Hepatocyte (in vitro differentiated cells): Measurements from ENCODE around the gene C15orf61. TPM values are rescaled to one million over a fixed set of nuclear protein-coding genes. Genes with fewer than 3 reads are reported as not detected.

Experiments used
- DNase-seq: peaks from one replicate; pipeline ENCODE4 v3.0.0-alpha.2; 2016; ENCODE audit warnings: low spot score
- H2AFZ ChIP-seq: fragments of 200-600 bp; sonication (generic); 2 replicates; pipeline ENCODE4 v1.6.0; 2016; ENCODE audit warnings: antibody characterized with exemption, mild to moderate bottlenecking
- H3K27ac ChIP-seq: fragments of 200-600 bp; sonication (generic); 2 replicates; pipeline ENCODE4 v1.5.1; 2016; ENCODE audit warnings: mild to moderate bottlenecking
- H3K27me3 ChIP-seq: fragments of 200-600 bp; sonication (generic); 2 replicates; pipeline ENCODE4 v1.6.1; 2016
- H3K36me3 ChIP-seq: fragments of 200-600 bp; sonication (generic); replicated peaks from 2 replicates; pipeline ENCODE4 v1.5.1; 2016; ENCODE audit warnings: low read depth; ENCODE audit not compliant: insufficient read depth
- H3K4me1 ChIP-seq: fragments of 200-600 bp; sonication (generic); 2 replicates; pipeline ENCODE4 v1.5.1; 2016; ENCODE audit warnings: mild to moderate bottlenecking, moderate library complexity; ENCODE audit not compliant: insufficient read depth
- H3K4me2 ChIP-seq: fragments of 200-600 bp; sonication (generic); 2 replicates; pipeline ENCODE4 v1.6.0; 2016
- H3K4me3 ChIP-seq: fragments of 200-600 bp; sonication (generic); 2 replicates; pipeline ENCODE4 v1.5.1; 2016; ENCODE audit warnings: mild to moderate bottlenecking
- H3K79me2 ChIP-seq: fragments of 200-600 bp; sonication (generic); 2 replicates; pipeline ENCODE4 v1.6.0; 2017; ENCODE audit warnings: mild to moderate bottlenecking
- H3K9me2 ChIP-seq: fragments of 200-600 bp; sonication (generic); replicated peaks from 2 replicates; pipeline ENCODE4 v1.6.0; 2017; ENCODE audit warnings: mild to moderate bottlenecking; ENCODE audit not compliant: insufficient read depth
- H3K9me3 ChIP-seq: fragments of 200-600 bp; sonication (generic); 2 replicates; pipeline ENCODE4 v1.5.1; 2016; ENCODE audit warnings: low read depth, mild to moderate bottlenecking
- H4K20me1 ChIP-seq: fragments of 200-600 bp; sonication (generic); 2 replicates; pipeline ENCODE4 v1.6.0; 2016; ENCODE audit warnings: mild to moderate bottlenecking; ENCODE audit not compliant: insufficient read depth, poor library complexity, severe bottlenecking
- EZH2 ChIP-seq: fragments of 200-600 bp; sonication (generic); IDR thresholded peaks from 2 replicates; pipeline ENCODE4 v1.6.1; 2016; ENCODE audit warnings: antibody characterized with exemption, mild to moderate bottlenecking, borderline replicate concordance
- EZH2phosphoT487 ChIP-seq: fragments of 200-600 bp; sonication (generic); IDR thresholded peaks from one replicate; pipeline ENCODE4 v1.6.1; 2018; ENCODE audit warnings: antibody characterized with exemption, mild to moderate bottlenecking, low read depth, moderate library complexity; ENCODE audit not compliant: unreplicated experiment, severe bottlenecking
- WGBS: methylation state at CpG from one replicate; pipeline ENCODE4 v1.1.6; 2016; ENCODE audit warnings: low lambda C conversion rate; ENCODE audit errors: missing lambda C conversion rate; 5-methylcytosine and 5-hydroxymethylcytosine counted together
- polyA plus RNA-seq: library from polyadenylated mRNA; unstranded; fragments of >200 nt; fragmentation: Nextera tagmentation; extraction: Ambion mirVana; gene quantifications from 2 replicates; pipeline ENCODE4 v1.2.1, GENCODE V29; 2016
- total RNA-seq: library from RNA; depleted of rRNA; stranded (reverse); fragments of >200 nt; gene quantifications from 2 replicates; pipeline ENCODE4 v1.2.3, GENCODE V29; 2014
- TF ChIP-seq, protein P1 (sequence below): fragments of 200-600 bp; sonication (generic); IDR thresholded peaks from 2 replicates; pipeline ENCODE4 v1.5.1; 2016; ENCODE audit warnings: antibody characterized with exemption, mild to moderate bottlenecking; ENCODE audit not compliant: poor library complexity

The C15orf61 gene
- total and polyA plus RNA-seq, 2 experiments from 2014 or later, result 7.6 to 8.4 TPM

GRCh38 chr15:67511606-67512005, 9.3 kb upstream of the C15orf61 start:
- H3K79me2 ChIP-seq, result no peaks in the 10 kb centered on the region
- no peak overlapping the region for H3K4me2 ChIP-seq
- no peak overlapping the region for H3K27ac ChIP-seq
- no peaks in the 10 kb centered on the region for H3K9me3 ChIP-seq
- H3K9me2 ChIP-seq, result no peaks in the 10 kb centered on the region
- DNase-seq, result no peak
- no peaks in the 10 kb centered on the region for H3K27me3 ChIP-seq
- H3K4me1 ChIP-seq, result no peaks in the 10 kb centered on the region
- TF ChIP-seq, protein P1, sequence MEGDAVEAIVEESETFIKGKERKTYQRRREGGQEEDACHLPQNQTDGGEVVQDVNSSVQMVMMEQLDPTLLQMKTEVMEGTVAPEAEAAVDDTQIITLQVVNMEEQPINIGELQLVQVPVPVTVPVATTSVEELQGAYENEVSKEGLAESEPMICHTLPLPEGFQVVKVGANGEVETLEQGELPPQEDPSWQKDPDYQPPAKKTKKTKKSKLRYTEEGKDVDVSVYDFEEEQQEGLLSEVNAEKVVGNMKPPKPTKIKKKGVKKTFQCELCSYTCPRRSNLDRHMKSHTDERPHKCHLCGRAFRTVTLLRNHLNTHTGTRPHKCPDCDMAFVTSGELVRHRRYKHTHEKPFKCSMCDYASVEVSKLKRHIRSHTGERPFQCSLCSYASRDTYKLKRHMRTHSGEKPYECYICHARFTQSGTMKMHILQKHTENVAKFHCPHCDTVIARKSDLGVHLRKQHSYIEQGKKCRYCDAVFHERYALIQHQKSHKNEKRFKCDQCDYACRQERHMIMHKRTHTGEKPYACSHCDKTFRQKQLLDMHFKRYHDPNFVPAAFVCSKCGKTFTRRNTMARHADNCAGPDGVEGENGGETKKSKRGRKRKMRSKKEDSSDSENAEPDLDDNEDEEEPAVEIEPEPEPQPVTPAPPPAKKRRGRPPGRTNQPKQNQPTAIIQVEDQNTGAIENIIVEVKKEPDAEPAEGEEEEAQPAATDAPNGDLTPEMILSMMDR, result no peak
- TF ChIP-seq EZH2phosphoT487 (no peak), EZH2 (no peak)
- H3K36me3 ChIP-seq, result no peaks in the 10 kb centered on the region
- no peak overlapping the region for H2AFZ ChIP-seq
- WGBS, result 96% methylated on average over 3 of the region's 3 CpGs
- no peak overlapping the region for H3K4me3 ChIP-seq
- no peaks in the 10 kb centered on the region for H4K20me1 ChIP-seq

GRCh38 chr15:67512140-67512539, 8.8 kb upstream of the C15orf61 start:
- H3K36me3 ChIP-seq, result no peaks in the 10 kb centered on the region
- H2AFZ ChIP-seq, result no peak overlapping the region
- H3K9me2 ChIP-seq, result no peaks in the 10 kb centered on the region
- no peaks in the 10 kb centered on the region for H3K4me1 ChIP-seq
- H3K27ac ChIP-seq, result no peak overlapping the region
- H3K4me3 ChIP-seq, result no peak overlapping the region
- 32% methylated on average over 3 of the region's 3 CpGs for WGBS
- no peak overlapping the region for H3K4me2 ChIP-seq
- H4K20me1 ChIP-seq, result no peaks in the 10 kb centered on the region
- no peaks in the 10 kb centered on the region for H3K9me3 ChIP-seq
- H3K27me3 ChIP-seq, result no peaks in the 10 kb centered on the region
- H3K79me2 ChIP-seq, result no peaks in the 10 kb centered on the region
- no peak for DNase-seq
- TF ChIP-seq EZH2phosphoT487, result no peak
- TF ChIP-seq, protein P1, result no peak

- TF ChIP-seq EZH2 (no peak), EZH2phosphoT487 (no peak)
- TF ChIP-seq, protein P1, result no peak
- Histone ChIP-seq H3K4me3 (no peak overlapping the region), H4K20me1 (no peaks in the 10 kb centered on the region), H3K36me3 (no peaks in the 10 kb centered on the region), H3K27me3 (no peaks in the 10 kb centered on the region), H3K9me3 (no peaks in the 10 kb centered on the region), H3K4me2 (no peak overlapping the region), H2AFZ (no peak overlapping the region), H3K4me1 (no peaks in the 10 kb centered on the region), H3K27ac (no peak overlapping the region), H3K9me2 (no peaks in the 10 kb centered on the region), H3K79me2 (no peaks in the 10 kb centered on the region)
- WGBS, result 84% methylated on average over 9 of the region's 9 CpGs
- no peak for DNase-seq
Observed at GRCh38 chr15:67512933-67513714, 7.8 kb upstream of the C15orf61 start.
